HepG2 (cell line): ENCODE results near the gene SMIM38.

Experiments
- CEBPG ChIP-seq: IDR thresholded peaks from 2 replicates; pipeline ENCODE4 v1.6.1; 2016
- CREM ChIP-seq, 2 experiments: sonication (generic) in 1 of 2; formaldehyde crosslinking in 1 of 2; IDR thresholded peaks; 2 replicates each; pipeline versions ENCODE4 v1.4.0 to v1.6.1; 2016 to 2020; ENCODE audit warnings: antibody characterized with exemption in 1 of 2, mild to moderate bottlenecking in 1 of 2, missing genetic modification reagents in 1 of 2
- HMG20B ChIP-seq: conservative IDR thresholded peaks from 2 replicates; pipeline ENCODE4 v1.6.1; 2016; ENCODE audit warnings: missing genetic modification reagents, missing compliant biosample characterization
- KDM5B ChIP-seq: sonication (generic); formaldehyde crosslinking; IDR thresholded peaks from 2 replicates; pipeline ENCODE4 v1.4.0; 2020; ENCODE audit warnings: missing genetic modification reagents, mild to moderate bottlenecking, borderline replicate concordance
- KDM6A ChIP-seq: IDR thresholded peaks from 2 replicates; pipeline ENCODE4 v1.6.1; 2016; ENCODE audit warnings: low read depth
- KLF13 ChIP-seq: sonication (generic); formaldehyde crosslinking; IDR thresholded peaks from 2 replicates; pipeline ENCODE4 v1.4.0; 2020; ENCODE audit warnings: mild to moderate bottlenecking, missing genetic modification reagents
- PLRG1 ChIP-seq: fragments of 450-650 bp; conservative IDR thresholded peaks from 2 replicates; pipeline ENCODE4 v1.6.1; 2016
- POLR2AphosphoS5 ChIP-seq: IDR thresholded peaks from 2 replicates; pipeline ENCODE4 v1.6.1; 2012; ENCODE audit warnings: low read depth, low read length
- RBFOX2 ChIP-seq: fragments of 200-400 bp; formaldehyde crosslinking; IDR thresholded peaks from 2 replicates; pipeline ENCODE4 v1.6.1; 2017; ENCODE audit warnings: low read depth, mild to moderate bottlenecking, low read length
- ZFX ChIP-seq: sonication (generic); formaldehyde crosslinking; IDR thresholded peaks from 2 replicates; pipeline ENCODE4 v1.4.0; 2020; ENCODE audit warnings: mild to moderate bottlenecking, low read depth, missing genetic modification reagents, moderate library complexity
- ZNF264 ChIP-seq: sonication (generic); formaldehyde crosslinking; IDR thresholded peaks from 2 replicates; pipeline ENCODE4 v1.4.0; 2020; ENCODE audit warnings: missing genetic modification reagents
- ZNF468 ChIP-seq: sonication (generic); formaldehyde crosslinking; IDR thresholded peaks from 2 replicates; pipeline ENCODE4 v1.8.0; 2022; ENCODE audit warnings: mild to moderate bottlenecking, moderate library complexity, missing genetic modification reagents
- TF ChIP-seq, protein P1 (sequence below): sonication (generic); formaldehyde crosslinking; IDR thresholded peaks from 2 replicates; pipeline ENCODE4 v1.5.0; 2020; ENCODE audit warnings: mild to moderate bottlenecking, missing genetic modification reagents, moderate library complexity
- TF ChIP-seq, protein P2 (sequence below): sonication (generic); formaldehyde crosslinking; IDR thresholded peaks from 2 replicates; pipeline ENCODE4 v1.4.0; 2020; ENCODE audit warnings: missing genetic modification reagents, mild to moderate bottlenecking, borderline replicate concordance

DNA sequence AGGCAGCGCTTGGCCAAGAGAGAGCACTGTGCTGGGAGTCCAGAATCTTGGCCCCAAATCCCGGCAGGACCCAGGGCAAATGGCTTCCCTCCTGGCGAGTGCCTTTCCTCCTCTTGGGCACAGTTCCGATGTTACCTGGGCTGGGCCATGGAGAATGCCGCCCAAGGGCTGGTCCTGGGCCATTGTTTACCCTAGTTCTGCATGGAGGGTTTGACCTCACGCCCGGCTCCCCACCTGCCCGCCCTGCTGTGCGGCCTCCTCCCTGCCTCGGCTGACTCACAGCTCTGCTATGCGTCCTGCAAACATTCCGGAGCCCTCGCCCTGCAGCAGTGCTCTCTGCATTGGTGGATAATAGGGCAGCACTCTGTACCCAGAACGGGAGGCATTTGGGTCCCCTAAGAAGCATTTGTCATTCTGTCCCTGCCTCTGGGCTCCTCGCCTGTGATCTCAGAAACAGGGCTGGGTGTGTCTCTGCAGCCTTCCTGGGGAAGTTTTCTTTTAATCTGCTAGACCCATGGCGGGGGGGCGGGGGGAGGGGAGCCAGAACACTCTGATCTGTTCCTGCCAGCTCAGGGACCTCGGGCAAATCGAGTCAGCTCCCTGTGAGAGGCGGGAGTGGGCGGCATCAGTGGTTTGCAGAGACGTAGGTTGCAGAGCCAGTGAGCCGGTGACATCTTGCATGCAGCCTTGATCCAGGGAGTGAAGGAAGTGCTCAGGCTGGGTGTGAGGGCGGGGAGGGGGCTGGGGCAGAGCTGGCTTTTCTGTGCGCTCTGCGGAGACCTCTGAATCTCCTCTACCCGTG lies 32.9 kb upstream of the SMIM38 start:
- no peak for TF ChIP-seq KDM5B (CRISPR knock-in tag)
- TF ChIP-seq, protein P1, sequence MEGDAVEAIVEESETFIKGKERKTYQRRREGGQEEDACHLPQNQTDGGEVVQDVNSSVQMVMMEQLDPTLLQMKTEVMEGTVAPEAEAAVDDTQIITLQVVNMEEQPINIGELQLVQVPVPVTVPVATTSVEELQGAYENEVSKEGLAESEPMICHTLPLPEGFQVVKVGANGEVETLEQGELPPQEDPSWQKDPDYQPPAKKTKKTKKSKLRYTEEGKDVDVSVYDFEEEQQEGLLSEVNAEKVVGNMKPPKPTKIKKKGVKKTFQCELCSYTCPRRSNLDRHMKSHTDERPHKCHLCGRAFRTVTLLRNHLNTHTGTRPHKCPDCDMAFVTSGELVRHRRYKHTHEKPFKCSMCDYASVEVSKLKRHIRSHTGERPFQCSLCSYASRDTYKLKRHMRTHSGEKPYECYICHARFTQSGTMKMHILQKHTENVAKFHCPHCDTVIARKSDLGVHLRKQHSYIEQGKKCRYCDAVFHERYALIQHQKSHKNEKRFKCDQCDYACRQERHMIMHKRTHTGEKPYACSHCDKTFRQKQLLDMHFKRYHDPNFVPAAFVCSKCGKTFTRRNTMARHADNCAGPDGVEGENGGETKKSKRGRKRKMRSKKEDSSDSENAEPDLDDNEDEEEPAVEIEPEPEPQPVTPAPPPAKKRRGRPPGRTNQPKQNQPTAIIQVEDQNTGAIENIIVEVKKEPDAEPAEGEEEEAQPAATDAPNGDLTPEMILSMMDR (CRISPR knock-in tag): peak; percentile 16; the same call in 1 of the 2 replicates
- TF ChIP-seq ZNF468 (CRISPR knock-in tag): no peak
- no peak for TF ChIP-seq RBFOX2
- TF ChIP-seq, protein P2, sequence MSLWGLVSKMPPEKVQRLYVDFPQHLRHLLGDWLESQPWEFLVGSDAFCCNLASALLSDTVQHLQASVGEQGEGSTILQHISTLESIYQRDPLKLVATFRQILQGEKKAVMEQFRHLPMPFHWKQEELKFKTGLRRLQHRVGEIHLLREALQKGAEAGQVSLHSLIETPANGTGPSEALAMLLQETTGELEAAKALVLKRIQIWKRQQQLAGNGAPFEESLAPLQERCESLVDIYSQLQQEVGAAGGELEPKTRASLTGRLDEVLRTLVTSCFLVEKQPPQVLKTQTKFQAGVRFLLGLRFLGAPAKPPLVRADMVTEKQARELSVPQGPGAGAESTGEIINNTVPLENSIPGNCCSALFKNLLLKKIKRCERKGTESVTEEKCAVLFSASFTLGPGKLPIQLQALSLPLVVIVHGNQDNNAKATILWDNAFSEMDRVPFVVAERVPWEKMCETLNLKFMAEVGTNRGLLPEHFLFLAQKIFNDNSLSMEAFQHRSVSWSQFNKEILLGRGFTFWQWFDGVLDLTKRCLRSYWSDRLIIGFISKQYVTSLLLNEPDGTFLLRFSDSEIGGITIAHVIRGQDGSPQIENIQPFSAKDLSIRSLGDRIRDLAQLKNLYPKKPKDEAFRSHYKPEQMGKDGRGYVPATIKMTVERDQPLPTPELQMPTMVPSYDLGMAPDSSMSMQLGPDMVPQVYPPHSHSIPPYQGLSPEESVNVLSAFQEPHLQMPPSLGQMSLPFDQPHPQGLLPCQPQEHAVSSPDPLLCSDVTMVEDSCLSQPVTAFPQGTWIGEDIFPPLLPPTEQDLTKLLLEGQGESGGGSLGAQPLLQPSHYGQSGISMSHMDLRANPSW (CRISPR knock-in tag): no peak
- peak; percentile 30; the same call in 1 of the 2 replicates for TF ChIP-seq CEBPG (CRISPR knock-in tag)
- TF ChIP-seq ZFX (CRISPR knock-in tag): peak; percentile 54; the same call in 1 of the 2 replicates
- TF ChIP-seq ZNF264 (CRISPR knock-in tag): no peak
- no peak for TF ChIP-seq KLF13
- TF ChIP-seq KDM6A (CRISPR knock-in tag): 0 out of 2 replicates have a peak, but pooled peaks have one; percentile 33
- TF ChIP-seq HMG20B: no peak
- TF ChIP-seq POLR2AphosphoS5: no peak
- no peak for TF ChIP-seq PLRG1
- TF ChIP-seq CREM (IDR thresholded peaks at IDR 0.05): no peak
- TF ChIP-seq CREM (CRISPR knock-in tag; IDR thresholded peaks at IDR 0.05): no peak
